Measurements from ENCODE around the gene AXIN2. TPM values are rescaled to one million over a fixed set of nuclear protein-coding genes. Genes with fewer than 3 reads are reported as not detected.

Gene AXIN2
- total and polyA plus RNA-seq, 10 of the 15 experiments (the other 5 are each of a cell fraction or from before 2014, with no cell fraction given) = 0.47 to 7.8 (median 3.1) TPM

DNA sequence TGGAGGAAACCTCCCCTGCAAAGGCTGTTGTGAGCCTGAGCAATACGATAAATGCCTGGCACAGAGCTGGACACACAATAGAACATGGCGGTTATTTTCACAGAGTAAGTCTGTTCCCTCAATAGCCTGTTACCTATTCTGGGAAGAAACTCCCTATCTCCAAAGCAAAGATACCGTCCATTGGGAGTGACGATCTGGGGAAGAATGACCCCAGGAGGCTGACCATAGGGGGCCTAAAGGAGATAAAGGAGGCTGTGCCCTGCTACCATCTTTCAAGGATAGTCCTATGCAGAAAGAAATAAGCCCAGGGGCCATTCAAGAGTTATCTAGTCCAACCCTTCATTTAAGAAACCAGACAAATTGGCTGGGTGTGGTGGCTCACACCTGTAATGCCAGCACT lies 4.1 kb upstream of the AXIN2 start:
- Histone ChIP-seq H3K27me3 (replicated peaks in 1 of 2; ENCODE audit: control insufficient read depth in 2 of 2, insufficient read depth in 2 of 2, low read length in 1 of 2) (no peaks in the 10 kb centered on the region), H3K4me1 (ENCODE audit: control insufficient read depth, insufficient read depth, low read length) (peaks cover 42% of the 10 kb centered on the region), H2AFZ (ENCODE audit: control insufficient read depth, low read depth, low read length) (no peak overlapping the region), H3K79me2 (ENCODE audit: control insufficient read depth, insufficient read depth, low read length) (no peaks in the 10 kb centered on the region), H3K4me2 (ENCODE audit: control insufficient read depth, insufficient read depth) (no peak overlapping the region), H4K20me1 (ENCODE audit: control insufficient read depth, insufficient read depth) (no peaks in the 10 kb centered on the region), H3K4me3 (no peak overlapping the region), H3K27ac (ENCODE audit: control insufficient read depth, insufficient read depth) (no peak overlapping the region), H3K36me3 (ENCODE audit: control insufficient read depth in 2 of 2, insufficient read depth in 2 of 2, low read length in 1 of 2) (no peaks in the 10 kb centered on the region), H3K9me3 (replicated peaks; ENCODE audit: control insufficient read depth, insufficient read depth, low read length) (no peaks in the 10 kb centered on the region; the same call in 2 of the 3 replicates), H3K9ac (ENCODE audit: control insufficient read depth, insufficient read depth, low read length) (no peak overlapping the region)
- DNase-seq (ENCODE audit: low read depth, low spot score) (no peak), FAIRE-seq (no peak), ATAC-seq (no peak)
- WGBS (ENCODE audit: insufficient coverage, insufficient replicate concordance, low lambda C conversion rate, missing lambda C conversion rate) = 55% methylated on average over 4 of the region's 4 CpGs
- CTCF ChIA-PET = interaction anchor here (0.7 kb wide), 1 partner anchor 435 kb away, joined by 3 read pairs; no protein-coding TSS in a partner anchor
- no TSS peak for BruUV-seq (replicated peaks)
- RAD21 ChIA-PET (ENCODE audit: unreplicated experiment) = no interaction called here
- SMC1A ChIA-PET (ENCODE audit: uncharacterized antibody, unreplicated experiment) = interaction anchor here (0.6 kb wide), 1 partner anchor 385 kb away, joined by 3 read pairs; no protein-coding TSS in a partner anchor
- POLR2A ChIA-PET = interaction anchor here (0.6 to 1.0 kb wide), 2 partner anchors 146 to 464 kb away, joined by 3 read pairs; no protein-coding TSS in a partner anchor
- intact Hi-C loops (cut with micrococcal nuclease; ENCODE audit: unreplicated experiment) = loop anchor here (5.0 to 10.0 kb wide), 2 partner anchors 229 to 352 kb away; no protein-coding TSS in a partner anchor
- in situ Hi-C loops (cut with MboI) = loop anchor here (25.0 kb wide), 1 partner anchor 603 kb away; no protein-coding TSS in a partner anchor
- TF ChIP-seq SMAD5 (IDR thresholded peaks at IDR 0.05; ENCODE audit: low read depth) (no peak), NR2C2 (IDR thresholded peaks at IDR 0.05; ENCODE audit: borderline replicate concordance, control insufficient read depth, insufficient read length, low read depth) (no peak), ESRRA (IDR thresholded peaks at IDR 0.05; ENCODE audit: low read length) (no peak), RFX5 (IDR thresholded peaks at IDR 0.05; ENCODE audit: low read depth, low read length) (no peak), STAT1 (conservative IDR thresholded peaks at IDR 0.05) (no peak)
- TF ChIP-seq, protein P1, sequence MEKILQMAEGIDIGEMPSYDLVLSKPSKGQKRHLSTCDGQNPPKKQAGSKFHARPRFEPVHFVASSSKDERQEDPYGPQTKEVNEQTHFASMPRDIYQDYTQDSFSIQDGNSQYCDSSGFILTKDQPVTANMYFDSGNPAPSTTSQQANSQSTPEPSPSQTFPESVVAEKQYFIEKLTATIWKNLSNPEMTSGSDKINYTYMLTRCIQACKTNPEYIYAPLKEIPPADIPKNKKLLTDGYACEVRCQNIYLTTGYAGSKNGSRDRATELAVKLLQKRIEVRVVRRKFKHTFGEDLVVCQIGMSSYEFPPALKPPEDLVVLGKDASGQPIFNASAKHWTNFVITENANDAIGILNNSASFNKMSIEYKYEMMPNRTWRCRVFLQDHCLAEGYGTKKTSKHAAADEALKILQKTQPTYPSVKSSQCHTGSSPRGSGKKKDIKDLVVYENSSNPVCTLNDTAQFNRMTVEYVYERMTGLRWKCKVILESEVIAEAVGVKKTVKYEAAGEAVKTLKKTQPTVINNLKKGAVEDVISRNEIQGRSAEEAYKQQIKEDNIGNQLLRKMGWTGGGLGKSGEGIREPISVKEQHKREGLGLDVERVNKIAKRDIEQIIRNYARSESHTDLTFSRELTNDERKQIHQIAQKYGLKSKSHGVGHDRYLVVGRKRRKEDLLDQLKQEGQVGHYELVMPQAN (conservative IDR thresholded peaks at IDR 0.05) = no peak
- TF ChIP-seq, protein P2, sequence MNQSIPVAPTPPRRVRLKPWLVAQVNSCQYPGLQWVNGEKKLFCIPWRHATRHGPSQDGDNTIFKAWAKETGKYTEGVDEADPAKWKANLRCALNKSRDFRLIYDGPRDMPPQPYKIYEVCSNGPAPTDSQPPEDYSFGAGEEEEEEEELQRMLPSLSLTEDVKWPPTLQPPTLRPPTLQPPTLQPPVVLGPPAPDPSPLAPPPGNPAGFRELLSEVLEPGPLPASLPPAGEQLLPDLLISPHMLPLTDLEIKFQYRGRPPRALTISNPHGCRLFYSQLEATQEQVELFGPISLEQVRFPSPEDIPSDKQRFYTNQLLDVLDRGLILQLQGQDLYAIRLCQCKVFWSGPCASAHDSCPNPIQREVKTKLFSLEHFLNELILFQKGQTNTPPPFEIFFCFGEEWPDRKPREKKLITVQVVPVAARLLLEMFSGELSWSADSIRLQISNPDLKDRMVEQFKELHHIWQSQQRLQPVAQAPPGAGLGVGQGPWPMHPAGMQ (IDR thresholded peaks at IDR 0.05; ENCODE audit: borderline replicate concordance) = no peak
